ENCODE measurements around the gene H2BK1.

- TF ChIP-seq CTCF (IDR thresholded peaks at IDR 0.05; ENCODE audit: poor library complexity): no peak
- no peak for TF ChIP-seq EZH2 (IDR thresholded peaks at IDR 0.05; ENCODE audit: borderline replicate concordance)
- TF ChIP-seq EZH2phosphoT487 (IDR thresholded peaks at IDR 0.05; ENCODE audit: low read depth, severe bottlenecking, unreplicated experiment): no peak
Measured at GRCh38 chr7:151209588-151209987, 700 bp downstream of the H2BK1 start.

All from hepatocyte (in vitro differentiated cells).